ENCODE results near the gene ARMC3.
"Not testable (repeated sequence)": the region's sequence is repeated elsewhere in the genome, so short reads cannot be mapped to it uniquely, and the experiment has no call there.

ARMC3 gene

GRCh38 chr10:23051278-23051677 lies 123.4 kb downstream of the ARMC3 start:
- Histone ChIP-seq H3K36me3 (ENCODE audit: control insufficient read depth, insufficient read depth, low read length) (no peaks in the 10 kb centered on the region), H3K4me1 (ENCODE audit: control insufficient read depth, insufficient read depth, low read length, poor library complexity, severe bottlenecking) (peaks cover 28% of the 10 kb centered on the region), H3K9me3 (ENCODE audit: control insufficient read depth, low read length) (no peaks in the 10 kb centered on the region), H3K4me3 (ENCODE audit: extremely low read depth, insufficient read depth, low read length, poor library complexity, severe bottlenecking) (no peak overlapping the region), H3K27ac (ENCODE audit: low read depth, low read length, severe bottlenecking) (no peak overlapping the region)
- WGBS, 2 experiments (ENCODE audit: insufficient coverage in 2 of 2) = 91% methylated on average over 1 of the region's 3 CpGs; no CpG with 5 or more reads in 1 of the 2 experiments

GRCh38 chr10:23051855-23052331 lies 124.0 kb downstream of the ARMC3 start:
- no peaks in the 10 kb centered on the region for H3K9me3 ChIP-seq (ENCODE audit: control insufficient read depth, low read length)
- no peak overlapping the region for H3K27ac ChIP-seq (ENCODE audit: low read depth, low read length, severe bottlenecking)
- no peak overlapping the region for H3K4me3 ChIP-seq (ENCODE audit: extremely low read depth, insufficient read depth, low read length, poor library complexity, severe bottlenecking)

GRCh38 chr10:23053036-23053435 lies 125.2 kb downstream of the ARMC3 start:
- no peak overlapping the region for H3K4me3 ChIP-seq (ENCODE audit: extremely low read depth, insufficient read depth, low read length, poor library complexity, severe bottlenecking)
- no peak overlapping the region for H3K27ac ChIP-seq (ENCODE audit: low read depth, low read length, severe bottlenecking)
- WGBS, 2 experiments (ENCODE audit: insufficient coverage in 2 of 2) = no CpG with 5 or more reads among the region's 1 CpG
- peaks cover 12% of the 10 kb centered on the region for H3K4me1 ChIP-seq (ENCODE audit: control insufficient read depth, insufficient read depth, low read length, poor library complexity, severe bottlenecking)
- no peaks in the 10 kb centered on the region for H3K9me3 ChIP-seq (ENCODE audit: control insufficient read depth, low read length)
- no peaks in the 10 kb centered on the region for H3K36me3 ChIP-seq (ENCODE audit: control insufficient read depth, insufficient read depth, low read length)

More at GRCh38 chr10:23051855-23052331, 124.0 kb downstream of the ARMC3 start:
- WGBS, 2 experiments (ENCODE audit: insufficient coverage in 2 of 2) = 79 to 100% methylated on average over 3 of the region's 5 CpGs
- peaks cover 23% of the 10 kb centered on the region for H3K4me1 ChIP-seq (ENCODE audit: control insufficient read depth, insufficient read depth, low read length, poor library complexity, severe bottlenecking)
- no peaks in the 10 kb centered on the region for H3K36me3 ChIP-seq (ENCODE audit: control insufficient read depth, insufficient read depth, low read length)

GRCh38 chr10:23055424-23056185 lies 127.8 kb downstream of the ARMC3 start:
- no peaks in the 10 kb centered on the region for H3K9me3 ChIP-seq (ENCODE audit: control insufficient read depth, low read length)
- peaks cover 10% of the 10 kb centered on the region for H3K4me1 ChIP-seq (ENCODE audit: control insufficient read depth, insufficient read depth, low read length, poor library complexity, severe bottlenecking)
- WGBS, 2 experiments (ENCODE audit: insufficient coverage in 2 of 2) = 0 to 45% methylated on average over 4 of the region's 7 CpGs
- no peaks in the 10 kb centered on the region for H3K36me3 ChIP-seq (ENCODE audit: control insufficient read depth, insufficient read depth, low read length)
- H3K4me3 ChIP-seq (ENCODE audit: extremely low read depth, insufficient read depth, low read length, poor library complexity, severe bottlenecking) = no peak overlapping the region
- no peak overlapping the region for H3K27ac ChIP-seq (ENCODE audit: low read depth, low read length, severe bottlenecking)

GRCh38 chr10:23056186-23056579 lies 128.3 kb downstream of the ARMC3 start:
- peaks cover 10% of the 10 kb centered on the region for H3K4me1 ChIP-seq (ENCODE audit: control insufficient read depth, insufficient read depth, low read length, poor library complexity, severe bottlenecking)
- H3K36me3 ChIP-seq (ENCODE audit: control insufficient read depth, insufficient read depth, low read length) = no peaks in the 10 kb centered on the region
- no peak overlapping the region for H3K27ac ChIP-seq (ENCODE audit: low read depth, low read length, severe bottlenecking)
- H3K4me3 ChIP-seq (ENCODE audit: extremely low read depth, insufficient read depth, low read length, poor library complexity, severe bottlenecking) = no peak overlapping the region
- H3K9me3 ChIP-seq (ENCODE audit: control insufficient read depth, low read length) = no peaks in the 10 kb centered on the region
- 40% methylated on average over 1 of the region's 3 CpGs; no CpG with 5 or more reads in 1 of the 2 experiments for WGBS, 2 experiments (ENCODE audit: insufficient coverage in 2 of 2)

GRCh38 chr10:23058366-23058765 lies 130.5 kb downstream of the ARMC3 start:
- WGBS, 2 experiments (ENCODE audit: insufficient coverage in 2 of 2) = 72 to 83% methylated on average over 1 to 2 of the region's 3 CpGs
- Histone ChIP-seq H3K36me3 (ENCODE audit: control insufficient read depth, insufficient read depth, low read length) (no peaks in the 10 kb centered on the region), H3K9me3 (ENCODE audit: control insufficient read depth, low read length) (no peaks in the 10 kb centered on the region), H3K4me1 (ENCODE audit: control insufficient read depth, insufficient read depth, low read length, poor library complexity, severe bottlenecking) (peaks cover 5% of the 10 kb centered on the region), H3K27ac (ENCODE audit: low read depth, low read length, severe bottlenecking) (no peak overlapping the region), H3K4me3 (ENCODE audit: extremely low read depth, insufficient read depth, low read length, poor library complexity, severe bottlenecking) (no peak overlapping the region)

GRCh38 chr10:23060918-23061317 lies 133.1 kb downstream of the ARMC3 start:
- WGBS, 2 experiments (ENCODE audit: insufficient coverage in 2 of 2) = 29 to 55% methylated on average over 1 to 2 of the region's 2 CpGs
- Histone ChIP-seq H3K4me1 (ENCODE audit: control insufficient read depth, insufficient read depth, low read length, poor library complexity, severe bottlenecking) (peaks cover 5% of the 10 kb centered on the region), H3K36me3 (ENCODE audit: control insufficient read depth, insufficient read depth, low read length) (no peaks in the 10 kb centered on the region), H3K4me3 (ENCODE audit: extremely low read depth, insufficient read depth, low read length, poor library complexity, severe bottlenecking) (no peak overlapping the region), H3K9me3 (ENCODE audit: control insufficient read depth, low read length) (no peaks in the 10 kb centered on the region), H3K27ac (ENCODE audit: low read depth, low read length, severe bottlenecking) (no peak overlapping the region)

- Histone ChIP-seq H3K36me3 (ENCODE audit: control insufficient read depth, insufficient read depth, low read length) (no peaks in the 10 kb centered on the region), H3K27ac (ENCODE audit: low read depth, low read length, severe bottlenecking) (no peak overlapping the region), H3K9me3 (ENCODE audit: control insufficient read depth, low read length) (no peaks in the 10 kb centered on the region), H3K4me1 (ENCODE audit: control insufficient read depth, insufficient read depth, low read length, poor library complexity, severe bottlenecking) (peaks cover 5% of the 10 kb centered on the region), H3K4me3 (ENCODE audit: extremely low read depth, insufficient read depth, low read length, poor library complexity, severe bottlenecking) (no peak overlapping the region)
- 57 to 58% methylated on average over 14 to 16 of the region's 20 CpGs for WGBS, 2 experiments (ENCODE audit: insufficient coverage in 2 of 2)
Observed at GRCh38 chr10:23063045-23063972, 135.5 kb downstream of the ARMC3 start.

- WGBS, 2 experiments (ENCODE audit: insufficient coverage in 2 of 2) = 91 to 93% methylated on average over 11 to 13 of the region's 20 CpGs
- Histone ChIP-seq H3K4me3 (ENCODE audit: extremely low read depth, insufficient read depth, low read length, poor library complexity, severe bottlenecking) (no peak overlapping the region), H3K4me1 (ENCODE audit: control insufficient read depth, insufficient read depth, low read length, poor library complexity, severe bottlenecking) (peaks cover 5% of the 10 kb centered on the region)
Observed at GRCh38 chr10:23063973-23064812, 136.3 kb downstream of the ARMC3 start.

GRCh38 chr10:23064813-23065114 lies 136.9 kb downstream of the ARMC3 start:
- WGBS, 2 experiments (ENCODE audit: insufficient coverage in 2 of 2) = 88% methylated on average over 1 of the region's 2 CpGs; no CpG with 5 or more reads in 1 of the 2 experiments
- H3K9me3 ChIP-seq (ENCODE audit: control insufficient read depth, low read length); H3K27ac ChIP-seq (ENCODE audit: low read depth, low read length, severe bottlenecking); H3K4me1 ChIP-seq (ENCODE audit: control insufficient read depth, insufficient read depth, low read length, poor library complexity, severe bottlenecking); H3K36me3 ChIP-seq (ENCODE audit: control insufficient read depth, insufficient read depth, low read length); H3K4me3 ChIP-seq (ENCODE audit: extremely low read depth, insufficient read depth, low read length, poor library complexity, severe bottlenecking): not testable (repeated sequence)

More at GRCh38 chr10:23063973-23064812, 136.3 kb downstream of the ARMC3 start:
- Histone ChIP-seq H3K27ac (ENCODE audit: low read depth, low read length, severe bottlenecking) (no peak overlapping the region), H3K36me3 (ENCODE audit: control insufficient read depth, insufficient read depth, low read length) (no peaks in the 10 kb centered on the region), H3K9me3 (ENCODE audit: control insufficient read depth, low read length) (no peaks in the 10 kb centered on the region)

Data from mesodermal cell (in vitro differentiated cells).